HG03135 (cell line): ENCODE data around the gene DMP1.
"Not testable (repeated sequence)": the region's sequence is repeated elsewhere in the genome, so short reads cannot be mapped to it uniquely, and the experiment has no call there.

Source experiments
- ATAC-seq: cut with Tn5 transposase; IDR thresholded peaks from one replicate; pipeline ENCODE4 v1.9.1; 2021; ENCODE audit warnings: mild to moderate bottlenecking, moderate library complexity; ENCODE audit not compliant: unreplicated experiment

Gene DMP1

DNA sequence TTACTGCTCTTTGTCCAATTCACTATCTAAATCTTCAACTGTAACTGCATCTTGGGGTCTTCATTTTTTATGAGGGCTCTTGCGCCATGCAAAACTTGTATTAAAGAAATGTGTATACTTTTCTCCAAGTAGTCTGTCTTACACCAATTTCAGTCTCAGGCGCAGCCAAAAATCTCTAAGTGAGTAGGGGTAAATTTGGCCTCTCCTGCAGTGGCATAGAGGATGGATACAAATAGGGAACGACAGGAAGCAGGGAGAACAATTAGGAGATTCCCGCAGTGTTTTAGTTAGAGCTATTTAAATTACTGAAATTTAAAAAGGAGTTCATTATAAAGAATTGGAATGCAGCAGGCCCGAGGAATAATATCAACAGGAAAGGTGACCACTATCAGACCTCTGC lies 30.2 kb downstream of the DMP1 start:
- ATAC-seq: no peak

DNA sequence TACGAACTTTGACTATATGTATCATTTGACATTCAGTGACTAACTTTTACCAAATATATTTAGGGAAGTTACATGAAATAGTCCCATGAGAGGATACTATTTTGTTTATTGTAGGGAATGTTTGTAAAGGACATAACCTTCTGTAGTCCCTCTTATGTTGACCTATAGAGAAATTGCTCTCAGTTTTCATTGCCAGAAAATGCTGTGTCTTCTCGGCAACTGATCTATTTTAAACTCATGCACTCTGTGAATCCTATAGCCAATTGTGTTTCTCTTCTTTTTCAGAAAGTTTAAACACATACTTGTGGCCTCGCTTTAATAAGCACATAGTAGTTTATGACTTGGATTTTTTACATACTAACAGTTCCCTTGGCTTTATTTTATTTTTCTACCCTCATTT lies 38.2 kb downstream of the DMP1 start:
- no peak for ATAC-seq

DNA sequence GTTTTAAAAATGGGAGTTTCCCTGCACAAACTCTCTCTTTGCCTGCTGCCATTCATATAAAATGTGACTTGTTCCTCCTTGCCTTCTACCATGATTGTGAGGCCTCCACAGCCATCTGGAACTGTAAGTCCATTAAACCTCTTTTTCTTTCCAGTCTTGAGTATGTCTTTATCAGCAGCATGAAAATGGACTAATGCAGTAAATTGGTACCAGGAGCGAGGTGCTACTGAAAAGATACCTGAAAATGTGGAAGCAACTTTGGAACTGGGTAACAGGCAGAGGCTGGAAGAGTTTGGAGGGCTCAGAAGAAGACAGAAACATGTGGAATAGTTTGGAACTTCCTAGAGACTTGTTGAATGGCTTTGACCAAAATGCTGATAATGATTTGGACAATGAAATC lies 40.9 kb downstream of the DMP1 start:
- ATAC-seq: not testable (repeated sequence)

DNA sequence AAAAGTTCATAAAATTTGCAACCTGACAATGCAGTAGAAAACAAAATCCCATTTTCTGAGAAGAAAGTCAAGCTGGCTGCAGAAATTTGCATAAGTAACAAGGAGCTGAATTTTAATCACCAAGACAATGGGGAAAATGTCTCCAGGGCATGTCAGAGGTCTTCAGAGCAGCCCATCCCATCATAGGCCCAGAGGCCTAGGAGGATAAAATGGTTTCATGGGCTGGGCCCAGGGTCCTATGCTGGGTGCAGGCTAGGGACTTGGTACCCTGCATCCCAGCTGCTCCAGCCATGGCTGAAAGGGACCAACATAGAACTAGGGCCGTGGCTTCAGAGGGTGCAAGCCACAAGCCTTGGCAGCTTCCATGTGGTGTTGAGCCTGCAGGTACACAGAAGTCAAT lies 42.0 kb downstream of the DMP1 start:
- not testable (repeated sequence) for ATAC-seq

DNA sequence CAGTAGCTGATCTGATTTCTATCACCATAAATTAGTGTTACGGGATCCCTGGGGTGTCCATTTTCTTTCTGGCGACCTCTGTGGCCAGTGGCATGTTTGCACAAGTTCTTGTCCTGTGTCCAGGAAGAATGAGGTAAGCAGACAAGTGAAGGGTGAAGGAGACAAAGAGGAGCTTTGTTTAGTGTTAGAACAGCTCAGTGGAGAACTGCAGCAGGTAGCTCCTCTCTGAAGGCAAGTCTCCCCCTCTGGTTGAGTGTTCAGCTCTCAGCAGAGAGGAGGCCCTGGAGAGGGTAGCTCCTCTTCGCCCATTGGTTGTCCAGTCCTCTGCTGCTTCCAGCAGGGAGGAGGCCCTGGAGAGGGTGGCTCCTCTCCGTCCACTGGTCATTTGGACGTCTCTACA lies 47.2 kb downstream of the DMP1 start:
- no peak for ATAC-seq

DNA sequence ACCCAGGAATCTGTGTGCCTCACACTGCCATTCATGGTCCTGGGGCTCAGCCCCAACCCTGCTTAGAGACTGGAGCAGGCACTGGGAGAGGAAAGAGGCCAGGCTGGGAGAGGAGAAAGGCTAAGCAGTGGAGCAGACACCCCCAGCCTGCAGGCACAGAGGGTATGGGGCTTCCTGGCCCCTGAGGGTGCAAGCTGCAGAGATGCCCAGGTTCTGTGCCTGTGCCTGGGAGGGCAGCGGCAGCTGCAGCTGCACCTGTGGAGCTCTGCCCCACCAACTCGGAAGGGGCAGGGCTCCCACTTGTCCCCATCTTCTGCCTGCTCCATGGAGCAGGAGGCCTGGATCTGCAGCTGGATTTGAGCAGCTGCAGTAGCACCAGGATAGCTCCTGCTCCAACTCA lies 47.9 kb downstream of the DMP1 start:
- ATAC-seq: no peak

DNA sequence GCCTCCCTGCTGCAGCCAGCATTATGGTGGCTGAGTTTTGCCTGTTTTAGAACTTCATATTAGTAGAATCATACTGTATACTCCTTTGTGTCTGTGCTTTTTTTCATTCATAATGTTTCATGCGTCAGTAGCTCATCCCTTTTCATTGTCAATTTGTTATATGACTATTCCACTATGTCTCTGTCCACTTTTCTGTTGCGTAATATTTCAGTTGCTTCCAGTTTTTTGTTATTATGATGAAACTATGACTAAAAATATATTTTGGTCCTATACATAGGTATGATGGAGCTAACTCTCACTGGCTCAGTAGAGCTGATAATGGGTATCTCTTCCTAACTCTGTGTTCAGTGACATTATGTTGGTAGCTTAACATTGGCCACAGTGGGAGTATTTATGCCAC lies 48.3 kb downstream of the DMP1 start:
- no peak for ATAC-seq

DNA sequence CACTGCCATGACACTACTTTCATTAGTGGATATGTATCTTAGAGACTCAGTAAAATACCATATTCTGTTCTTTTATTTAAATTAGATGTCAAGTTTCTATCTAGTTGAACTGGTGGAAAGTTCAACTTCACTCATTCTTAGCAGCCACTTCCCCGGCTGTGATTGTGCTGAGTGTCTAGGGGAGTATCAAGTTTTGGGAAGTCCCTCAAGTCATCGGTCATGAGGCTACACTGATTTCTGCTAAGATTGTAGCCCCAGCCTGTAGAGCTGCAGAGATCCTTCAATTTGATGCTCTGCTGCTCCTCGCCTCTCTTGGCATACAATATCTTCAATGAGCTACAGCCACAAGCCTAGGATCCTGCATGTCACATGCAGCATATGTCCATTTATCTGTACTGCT lies 53.9 kb downstream of the DMP1 start:
- ATAC-seq: no peak

DNA sequence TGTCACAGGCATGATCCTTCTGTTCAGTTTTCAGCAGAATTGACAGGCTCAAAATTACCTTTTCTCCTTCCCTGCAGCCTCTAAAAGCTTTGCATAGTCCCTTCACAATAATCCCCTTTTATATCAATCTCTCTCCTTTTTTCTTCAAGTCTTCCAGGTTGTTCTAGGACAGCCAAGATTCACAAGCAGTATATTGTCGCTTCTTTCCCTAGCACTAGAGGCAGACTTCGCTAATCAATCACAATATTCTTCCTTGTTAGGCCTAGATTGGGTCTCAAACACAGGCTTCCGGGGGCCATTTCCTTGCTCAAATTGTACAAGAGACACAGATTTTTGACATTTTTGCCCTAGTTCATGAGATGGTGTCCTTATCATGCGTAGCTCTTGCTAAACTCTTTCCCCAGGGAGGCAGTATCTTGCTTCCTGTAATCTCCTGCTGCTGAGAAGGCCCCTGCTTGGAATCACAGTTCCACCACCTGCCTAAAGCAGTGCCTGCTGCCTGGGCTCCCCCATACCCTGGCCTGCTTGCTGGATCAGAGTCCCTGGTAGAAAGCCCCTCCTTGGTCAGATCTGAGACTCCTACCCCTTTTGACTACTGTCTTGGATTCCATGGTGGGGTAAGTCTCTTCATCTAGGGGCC lies 57.3 kb downstream of the DMP1 start:
- ATAC-seq: no peak
